Medulla oblongata (tissue), 1 donor: ENCODE measurements around the gene CIZ1.

Experiments used
- DNase-seq: peaks from one replicate; pipeline ENCODE4 v3.0.0-alpha.2; 2015; ENCODE audit errors: extremely low spot score

The CIZ1 gene

GRCh38 chr9:128213746-128214497 is 22.6 kb upstream of the CIZ1 start:
- no peak for DNase-seq

- no peak for DNase-seq
Measured at GRCh38 chr9:128211981-128212281, 20.6 kb upstream of the CIZ1 start.

GRCh38 chr9:128211186-128211980 is 20.0 kb upstream of the CIZ1 start:
- no peak for DNase-seq

GRCh38 chr9:128208946-128209669 is 17.7 kb upstream of the CIZ1 start:
- DNase-seq = no peak

DNA sequence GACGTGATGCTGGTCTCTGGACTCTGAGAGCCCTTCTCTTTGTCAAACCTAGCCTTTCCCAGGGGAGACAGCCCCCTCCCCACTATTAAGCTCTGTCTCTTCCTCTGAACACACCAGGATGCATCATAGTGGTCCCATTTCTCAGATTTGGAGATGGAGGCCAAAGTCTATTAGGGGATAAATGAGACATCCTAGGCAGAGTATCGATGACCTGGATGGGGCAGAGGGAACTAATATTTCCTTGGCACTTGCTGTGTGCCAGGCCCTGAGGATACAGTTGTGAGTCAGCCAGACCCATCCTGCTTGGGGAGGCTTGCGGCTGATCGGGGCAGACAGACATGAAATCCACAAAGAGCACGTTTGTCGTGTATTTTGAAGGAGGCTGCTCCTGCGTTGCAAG is 17.0 kb upstream of the CIZ1 start:
- no peak for DNase-seq

- DNase-seq = no peak
Measured at GRCh38 chr9:128206916-128207910, 15.8 kb upstream of the CIZ1 start.

DNA sequence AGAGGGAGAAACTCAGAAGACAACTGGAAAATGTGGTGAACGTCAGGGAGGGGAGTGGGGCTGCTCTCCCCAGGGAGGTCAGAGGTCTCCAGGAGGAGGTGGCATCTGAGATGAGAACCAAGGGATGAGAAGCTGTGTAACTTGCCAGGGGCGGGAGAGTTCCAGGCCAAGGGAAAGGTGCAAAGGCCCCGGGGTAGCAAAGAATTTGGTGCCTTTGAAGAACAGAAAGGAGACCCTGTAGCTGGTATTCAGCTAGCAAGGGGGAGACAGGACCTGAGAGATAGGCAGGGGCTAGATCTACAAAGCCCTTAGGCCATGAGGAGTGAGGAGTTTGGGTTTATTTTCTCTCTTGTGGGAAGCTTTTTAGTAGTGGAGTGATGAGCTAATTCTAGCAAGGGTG is 15.1 kb upstream of the CIZ1 start:
- no peak for DNase-seq

GRCh38 chr9:128205296-128205944 is 14.0 kb upstream of the CIZ1 start:
- no peak for DNase-seq

- no peak for DNase-seq
Measured at GRCh38 chr9:128204858-128205257, 13.5 kb upstream of the CIZ1 start.

GRCh38 chr9:128203707-128204551 is 12.6 kb upstream of the CIZ1 start:
- no peak for DNase-seq

- DNase-seq = peak; percentile 64
Measured at GRCh38 chr9:128203024-128203706, 11.8 kb upstream of the CIZ1 start, which contains the start of gene DNM1. TSS of gene DNM1 (plus strand) at chr9:128203379. CDS start at chr9:128203471, 92 bp downstream.

DNA sequence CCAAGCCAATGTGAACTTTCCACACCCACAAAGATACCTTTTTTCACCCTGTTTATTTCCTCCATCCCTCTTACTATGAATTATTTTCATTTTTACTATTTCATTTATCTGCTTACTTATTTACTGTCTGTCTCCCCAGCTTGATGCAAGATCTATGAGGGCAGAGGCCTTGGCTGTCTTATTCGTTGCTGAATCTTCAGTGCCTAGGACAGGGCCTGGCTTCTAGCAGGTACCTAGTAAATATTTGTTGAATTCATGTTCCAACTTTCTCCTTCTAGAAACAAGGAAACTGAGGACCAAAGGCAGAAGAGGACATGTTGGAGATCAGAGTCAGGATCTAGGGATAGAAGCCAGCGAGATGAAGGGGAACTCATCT is 11.3 kb upstream of the CIZ1 start:
- DNase-seq = no peak

DNA sequence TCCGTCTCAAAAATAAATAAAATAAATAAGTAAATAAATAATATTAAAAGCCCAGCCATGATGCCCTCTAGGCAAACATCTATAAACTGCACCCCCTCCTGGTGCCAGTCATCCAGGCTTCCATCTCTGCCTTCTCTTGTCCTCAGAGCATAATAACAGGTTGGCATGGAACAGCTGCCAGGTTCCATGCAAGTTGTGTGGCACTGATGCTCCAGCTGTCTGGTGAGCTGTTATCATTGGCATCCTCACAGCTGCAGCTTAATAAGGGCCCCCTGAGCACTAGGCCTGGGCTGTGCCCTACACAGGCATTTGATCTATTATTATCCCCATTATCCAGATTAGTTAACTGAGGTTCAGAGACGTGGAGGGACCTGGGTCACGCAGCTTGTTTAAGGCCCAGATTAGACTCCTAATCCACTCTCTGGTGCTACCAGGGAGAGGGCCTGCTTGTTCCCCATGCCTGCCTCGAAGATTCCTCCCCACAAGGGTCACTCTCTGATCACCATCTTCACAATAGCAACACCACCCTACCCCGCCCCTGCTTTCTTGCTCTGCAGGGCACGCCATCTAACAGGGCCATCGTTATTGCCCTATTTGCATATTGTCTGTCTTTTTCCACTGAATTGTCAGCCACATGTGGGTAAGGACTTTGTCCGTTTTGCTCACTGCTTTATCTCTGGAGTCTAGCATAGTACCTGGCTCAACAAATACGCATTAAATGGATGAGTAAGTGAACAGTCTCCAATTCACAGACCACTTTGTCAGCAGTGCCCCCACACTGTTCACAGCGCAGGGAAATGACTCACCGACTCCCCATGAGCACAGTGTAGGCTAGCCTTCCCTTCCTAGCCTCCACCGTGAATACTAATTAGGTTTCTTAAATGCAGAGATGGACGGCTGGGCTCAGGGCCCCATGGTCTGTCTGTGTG is 10.3 kb upstream of the CIZ1 start:
- DNase-seq = no peak

- DNase-seq = no peak
Measured at GRCh38 chr9:128193469-128194096, 2.2 kb upstream of the CIZ1 start.

DNA sequence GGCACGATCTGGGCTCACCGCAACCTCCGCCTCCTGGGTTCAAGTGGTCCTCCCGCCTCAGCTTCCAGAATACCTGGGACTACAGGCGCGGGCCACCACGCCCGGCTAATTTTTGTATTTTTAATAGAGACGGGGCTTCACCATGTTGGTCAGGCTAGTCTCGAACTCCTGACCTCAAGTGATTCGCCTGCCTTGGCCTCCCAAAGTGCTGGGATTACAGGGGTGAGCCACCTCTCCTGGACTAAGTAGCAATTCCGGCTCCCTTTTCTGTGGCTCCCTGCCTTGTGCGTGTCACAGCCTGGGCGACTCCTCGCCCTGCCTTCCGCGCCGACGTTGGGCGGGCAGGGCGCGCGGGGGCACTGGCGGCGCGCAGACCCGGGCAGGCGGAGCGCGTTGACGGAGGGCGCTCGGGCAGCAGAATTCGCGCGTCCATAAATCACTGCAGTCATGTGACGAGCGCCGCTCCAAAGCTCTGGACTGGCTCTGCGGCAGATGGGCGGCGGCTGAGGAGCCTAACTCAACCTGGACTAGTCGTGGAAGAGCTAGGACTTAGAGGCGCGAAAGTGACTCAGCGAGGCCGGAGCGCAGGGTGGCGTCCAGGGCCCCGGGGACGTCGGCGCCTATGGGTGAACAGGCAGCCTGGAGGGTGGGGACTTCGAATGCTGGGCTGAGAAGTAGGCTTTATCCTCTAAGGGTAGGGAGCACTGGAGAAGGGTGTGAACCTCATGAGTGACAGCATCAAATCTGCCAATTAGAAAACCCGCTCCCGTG is 1.4 kb upstream of the CIZ1 start:
- peak; percentile 41 for DNase-seq

GRCh38 chr9:128190516-128191405 is 611 bp downstream of the CIZ1 start:
- peak; percentile 14 for DNase-seq
